Measurements from ENCODE around the gene CNOT4.

GRCh38 chr7:135341049-135341448 lies 168.9 kb downstream of the CNOT4 start:
- TF ChIP-seq USF2 (IDR thresholded peaks at IDR 0.05) (no peak), JUNB (IDR thresholded peaks at IDR 0.05) (no peak), CHD2 (IDR thresholded peaks at IDR 0.05; ENCODE audit: low read length, partially characterized antibody) (no peak), CTCF (IDR thresholded peaks at IDR 0.05) (no peak)
